CD4-positive, alpha-beta T cell (primary cell): Measurements from ENCODE around the gene KATNAL1. TPM values are rescaled to one million over a fixed set of nuclear protein-coding genes. Genes with fewer than 3 reads are reported as not detected.

Experiments used
- ATAC-seq: fragments of 200-7000 bp; cut with Tn5 transposase; one replicate; pipeline ENCODE4 v1.10.0; 2022; ENCODE audit warnings: mild to moderate bottlenecking; ENCODE audit not compliant: poor library complexity
- CTCF ChIA-PET: fragments of 350-600 bp; sonication (Branson Sonifier 250); formaldehyde crosslinking; loops from one replicate; lab custom pipeline; 2021; ENCODE audit warnings: antibody characterized with exemption, inconsistent platforms; lab: Charles Lee
- POLR2A ChIA-PET: fragments of 350-600 bp; sonication (Branson Sonifier 250); formaldehyde crosslinking; loops from one replicate; lab custom pipeline; 2021; ENCODE audit warnings: antibody characterized with exemption, inconsistent platforms; lab: Charles Lee
- DNase-seq, 14 experiments: peaks; one replicate each; pipeline ENCODE4 v3.0.0-alpha.2; 2013 to 2020; ENCODE audit warnings: mixed read lengths in 2 of 14
- H3K27ac ChIP-seq, 2 donors: one replicate each; pipeline versions ENCODE4 v1.5.1 to v1.7.0; 2013; ENCODE audit warnings: low read length in 2 of 2, low read depth in 1 of 2, mild to moderate bottlenecking in 1 of 2
- H3K27me3 ChIP-seq, 2 experiments: 1 replicate in 1 of 2; 2 replicates in 1 of 2; pipeline versions ENCODE4 v1.6.1 to v1.7.0; 2013; ENCODE audit warnings: low read length in 2 of 2, control low read depth in 1 of 2, mild to moderate bottlenecking in 1 of 2, moderate library complexity in 1 of 2; ENCODE audit not compliant: insufficient read depth in 2 of 2, control insufficient read depth in 1 of 2
- H3K36me3 ChIP-seq: one replicate; pipeline ENCODE4 v1.6.1; 2013; ENCODE audit warnings: low read length, control low read depth; ENCODE audit not compliant: insufficient read depth
- H3K4me1 ChIP-seq: one replicate; pipeline ENCODE4 v1.6.1; 2013; ENCODE audit warnings: low read length, control low read depth; ENCODE audit not compliant: insufficient read depth
- H3K4me3 ChIP-seq: one replicate; pipeline ENCODE4 v1.5.1; 2013; ENCODE audit warnings: mild to moderate bottlenecking, low read length, moderate library complexity
- H3K9me3 ChIP-seq, 2 experiments: 1 replicate in 1 of 2; 2 replicates in 1 of 2; pipeline versions ENCODE4 v1.6.1 to v1.7.0; 2013; ENCODE audit warnings: low read length in 2 of 2, mild to moderate bottlenecking in 2 of 2, control low read depth in 1 of 2, moderate library complexity in 1 of 2; ENCODE audit not compliant: control insufficient read depth in 1 of 2, insufficient read depth in 1 of 2
- H3K27ac Mint-ChIP-seq: one replicate; pipeline ENCODE4 v1.8.0; 2020; ENCODE audit warnings: mixed read lengths
- H3K27me3 Mint-ChIP-seq: one replicate; pipeline ENCODE4 v1.8.0; 2021; ENCODE audit warnings: mixed read lengths
- H3K36me3 Mint-ChIP-seq: one replicate; pipeline ENCODE4 v1.8.0; 2021; ENCODE audit warnings: low read depth, mixed read lengths
- H3K4me1 Mint-ChIP-seq: one replicate; pipeline ENCODE4 v1.8.0; 2021; ENCODE audit warnings: low read depth, mixed read lengths
- H3K4me3 Mint-ChIP-seq: one replicate; pipeline ENCODE4 v1.8.0; 2020; ENCODE audit warnings: mild to moderate bottlenecking, mixed read lengths
- H3K9me3 Mint-ChIP-seq: one replicate; pipeline ENCODE4 v1.8.0; 2020; ENCODE audit warnings: mixed read lengths
- CTCF ChIP-seq: fragments of 200-600 bp; IDR thresholded peaks from one replicate; pipeline ENCODE4 v1.8.0; 2022; ENCODE audit warnings: antibody characterized with exemption, mild to moderate bottlenecking
- intact Hi-C, 2 experiments: fragments of 100-400 bp; cut with DNase I in 1 of 2; cut with micrococcal nuclease in 1 of 2; formaldehyde crosslinking; loops; one replicate each; pipeline versions ENCODE4 v1.15.1 to v1.9.0; 2023 to 2025; cut with DNase I, micrococcal nuclease
- total RNA-seq, 174 experiments: library from RNA in 2 of 174; stranded (reverse) in 2 of 174; gene quantifications; one replicate each; pipeline ENCODE4 v1.2.3 and lab custom pipeline; 2021 to 2026

The KATNAL1 gene
- total RNA-seq, 2 experiments from 2014 or later: 3.3 to 3.4 TPM

GRCh38 chr13:30307971-30308290 is 580 bp upstream of the KATNAL1 start:
- CTCF ChIA-PET: interaction anchor here (1.4 to 1.8 kb wide), 2 partner anchors 11 to 64 kb away, joined by 3 to 6 read pairs; no protein-coding TSS in a partner anchor
- Histone ChIP-seq H3K27me3 (no peaks in the 10 kb centered on the region), H3K4me1 (peaks cover 12% of the 10 kb centered on the region), H3K9me3 (no peaks in the 10 kb centered on the region), H3K27ac (no peak overlapping the region), H3K4me3 (peak overlapping the region; percentile 86), H3K36me3 (peaks cover 2% of the 10 kb centered on the region)
- no peak for ATAC-seq
- TF ChIP-seq CTCF: no peak
- POLR2A ChIA-PET: interaction anchor here (0.6 to 3.5 kb wide), 10 partner anchors 38 to 372 kb away, joined by 3 to 17 read pairs (median 6); partner anchors contain the start of gene UBE2L5
- no peak overlapping the region for H3K27ac Mint-ChIP-seq
- H3K4me3 Mint-ChIP-seq: peak overlapping the region; percentile 92
- DNase-seq: no peak
- peaks cover 14% of the 10 kb centered on the region for H3K4me1 Mint-ChIP-seq
- intact Hi-C loops: loop anchor here (2.0 to 10.0 kb wide), 5 partner anchors 63 to 453 kb away; partner anchors contain the start of genes USPL1 (in 2 of the 2), HMGB1 (in 1 of the 2) and UBL3 (in 1 of the 2)
- no peaks in the 10 kb centered on the region for H3K27me3 Mint-ChIP-seq
- H3K36me3 Mint-ChIP-seq: no peaks in the 10 kb centered on the region
- no peaks in the 10 kb centered on the region for H3K9me3 Mint-ChIP-seq

GRCh38 chr13:30306762-30307193 is 573 bp downstream of the KATNAL1 start:
- peaks cover 12% of the 10 kb centered on the region for H3K4me1 Mint-ChIP-seq
- no peak for TF ChIP-seq CTCF
- peak overlapping the region; percentile 92 for H3K4me3 Mint-ChIP-seq
- DNase-seq: peak; percentile 81 to 94 (median 88)
- H3K27ac Mint-ChIP-seq: peak overlapping the region; percentile 68
- CTCF ChIA-PET: interaction anchor here (0.6 to 1.8 kb wide), 10 partner anchors 13 to 174 kb away, joined by 3 to 10 read pairs (median 3); no protein-coding TSS in a partner anchor
- no peaks in the 10 kb centered on the region for H3K9me3 Mint-ChIP-seq
- Histone ChIP-seq H3K9me3 (no peaks in the 10 kb centered on the region), H3K4me3 (peak overlapping the region; percentile 86), H3K36me3 (peaks cover 2% of the 10 kb centered on the region), H3K4me1 (peaks cover 12% of the 10 kb centered on the region), H3K27ac (peak overlapping the region; percentile 41 to 47), H3K27me3 (no peaks in the 10 kb centered on the region)
- no peaks in the 10 kb centered on the region for H3K36me3 Mint-ChIP-seq
- POLR2A ChIA-PET: interaction anchor here (0.9 to 3.5 kb wide), 19 partner anchors 10 to 712 kb away, joined by 3 to 17 read pairs (median 6); partner anchors contain the start of genes HMGB1, UBE2L5 and USPL1
- H3K27me3 Mint-ChIP-seq: no peaks in the 10 kb centered on the region
- peak; percentile 85 for ATAC-seq
- intact Hi-C loops: loop anchor here (2.0 to 10.0 kb wide), 5 partner anchors 64 to 452 kb away; partner anchors contain the start of genes USPL1 (in 2 of the 2), HMGB1 (in 1 of the 2) and UBL3 (in 1 of the 2)

- Mint-ChIP-seq H3K4me1 (peaks cover 12% of the 10 kb centered on the region), H3K36me3 (no peaks in the 10 kb centered on the region), H3K27ac (no peak overlapping the region), H3K4me3 (peak overlapping the region; percentile 43), H3K27me3 (no peaks in the 10 kb centered on the region), H3K9me3 (no peaks in the 10 kb centered on the region)
- DNase-seq: no peak
- H3K4me3 ChIP-seq: no peak overlapping the region
- no peak overlapping the region for H3K27ac ChIP-seq
- H3K27me3 ChIP-seq: no peaks in the 10 kb centered on the region
- H3K36me3 ChIP-seq: peaks cover 2% of the 10 kb centered on the region
- H3K9me3 ChIP-seq: no peaks in the 10 kb centered on the region
- CTCF ChIA-PET: no interaction called here
- no peak for ATAC-seq
- intact Hi-C loops: loop anchor here (5.0 to 10.0 kb wide), 4 partner anchors 92 to 451 kb away; partner anchors contain the start of genes USPL1 (in 2 of the 2), HMGB1 (in 1 of the 2) and UBL3 (in 1 of the 2)
- no peak for TF ChIP-seq CTCF
- POLR2A ChIA-PET: no interaction called here
- peaks cover 12% of the 10 kb centered on the region for H3K4me1 ChIP-seq
These were observed 1.8 kb downstream of the KATNAL1 start for GRCh38 chr13:30305456-30305970.
